Psoas muscle (tissue), 8 donors: ENCODE results near the gene TMEM131L. TPM values are rescaled to one million over a fixed set of nuclear protein-coding genes. Genes with fewer than 3 reads are reported as not detected.
A peak's percentile ranks its signal among the peaks of the same experiment; 100 is the strongest.

Source experiments
- ATAC-seq, 4 donors: fragments of 200-7000 bp; cut with Tn5 transposase; one replicate each; pipeline ENCODE4 v1.9.1; 2020; ENCODE audit warnings: moderate library complexity in 3 of 4, mild to moderate bottlenecking in 2 of 4
- DNase-seq, 2 donors: peaks; one replicate each; pipeline ENCODE4 v3.0.0-alpha.2; 2020
- H3K27ac ChIP-seq: fragments of 200-600 bp; one replicate; pipeline ENCODE4 v1.8.0; 2022
- H3K27me3 ChIP-seq, 3 donors: fragments of 200-600 bp in 1 of 3; one replicate each; pipeline versions ENCODE4 v1.6.1 to v1.8.0; 2013 to 2022; ENCODE audit warnings: low read length in 2 of 3, mild to moderate bottlenecking in 2 of 3, moderate library complexity in 1 of 3; ENCODE audit not compliant: insufficient read depth in 3 of 3
- H3K36me3 ChIP-seq, 2 donors: fragments of 200-600 bp in 1 of 2; one replicate each; pipeline versions ENCODE4 v1.6.1 to v1.8.0; 2013 to 2022; ENCODE audit warnings: low read depth in 1 of 2, mild to moderate bottlenecking in 1 of 2, moderate library complexity in 1 of 2; ENCODE audit not compliant: insufficient read depth in 1 of 2
- H3K4me1 ChIP-seq: fragments of 200-600 bp; one replicate; pipeline ENCODE4 v1.8.0; 2022
- H3K4me3 ChIP-seq: fragments of 200-600 bp; one replicate; pipeline ENCODE4 v1.8.0; 2022; ENCODE audit warnings: mild to moderate bottlenecking
- H3K9me3 ChIP-seq: fragments of 200-600 bp; one replicate; pipeline ENCODE4 v1.8.0; 2022
- WGBS, 3 donors: extraction: QIAGEN DNeasy Blood & Tissue Kit; methylation state at CpG; one replicate each; pipeline versions ENCODE4 v1.1.6 to v1.1.7; 2013; 5-methylcytosine and 5-hydroxymethylcytosine counted together
- intact Hi-C, 2 donors: fragments of 100-400 bp; cut with DNase I; formaldehyde crosslinking; loops; one replicate each; pipeline versions ENCODE4 v1.11.0 to v1.14.2; 2022
- polyA plus RNA-seq, 3 donors: library from polyadenylated mRNA; stranded (reverse); fragments of 200-250 nt; gene quantifications; one replicate each; pipeline ENCODE4 v1.2.3, GENCODE V29; 2013
- total RNA-seq, 4 donors: library from RNA; stranded (reverse); fragmentation: NEBNext Ultra II Directional in 2 of 4; extraction: Animal tissue kit (Norgen Biotek cat#: 25700) in 2 of 4; gene quantifications; one replicate each; pipeline versions ENCODE4 v1.2.1 to v1.2.4, GENCODE V29; 2021 to 2023
- TF ChIP-seq, protein P1 (sequence below): fragments of 200-600 bp; IDR thresholded peaks from one replicate; pipeline ENCODE4 v1.8.0; 2022; ENCODE audit warnings: antibody characterized with exemption
- donor health status: healthy with polysubstance abuse.
- donor health status: DM: no; HTN: no; CAD: no; lungs with moderate emphysema.
- donor health status: Bipolar disorder and iron deficiency.
- donor health status: healthy.
- donor health status: DM: yes; HTN: yes; CAD: no.
- donor health status: DM: no; HTN: no; CAD: no.
- donor health status: DM: no; HTN: no; CAD: no.
- donor health status: DM: yes; HTN: yes; CAD: no.

The TMEM131L gene
- total and polyA plus RNA-seq, 7 donors, result 2.1 to 21.2 (median 6.9) TPM

DNA sequence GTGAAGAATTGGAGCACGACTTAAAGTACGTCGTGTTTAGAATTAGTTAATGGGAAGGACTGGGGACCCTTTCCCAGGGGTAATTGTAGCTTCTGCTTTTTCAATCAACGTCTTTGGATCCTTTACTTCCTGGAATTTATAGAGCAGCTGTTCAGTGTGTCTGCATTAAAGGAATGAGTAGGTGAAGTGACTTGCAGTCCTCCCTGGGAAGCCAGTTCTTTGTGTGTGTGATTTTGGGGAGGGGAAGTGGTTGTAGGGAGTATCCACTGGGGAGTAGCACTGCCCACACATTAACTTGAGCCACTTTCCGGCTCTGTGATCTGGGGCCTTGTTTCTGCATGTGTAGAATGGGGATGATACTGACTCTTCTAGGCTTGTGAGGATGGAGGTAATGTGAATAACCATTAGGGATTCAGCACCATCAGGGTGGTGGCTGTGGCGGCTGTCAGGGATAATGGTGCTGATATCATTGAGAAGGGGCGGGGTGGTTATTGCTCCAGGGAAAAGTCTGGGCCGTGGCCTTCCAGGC, 54.7 kb downstream of the TMEM131L start:
- H3K4me1 ChIP-seq, result peaks cover 78% of the 10 kb centered on the region
- no peak overlapping the region for H3K4me3 ChIP-seq
- no peaks in the 10 kb centered on the region for H3K27me3 ChIP-seq
- ATAC-seq (peak in 2 of 4 donors; percentile 3 to 25), DNase-seq (no peak)
- no peaks in the 10 kb centered on the region for H3K9me3 ChIP-seq
- 48 to 57% (median 51%) methylated on average over 8 of the region's 8 CpGs for WGBS, 3 donors
- H3K27ac ChIP-seq, result peak overlapping the region; percentile 69
- H3K36me3 ChIP-seq, result no peaks in the 10 kb centered on the region
- TF ChIP-seq, protein P1, sequence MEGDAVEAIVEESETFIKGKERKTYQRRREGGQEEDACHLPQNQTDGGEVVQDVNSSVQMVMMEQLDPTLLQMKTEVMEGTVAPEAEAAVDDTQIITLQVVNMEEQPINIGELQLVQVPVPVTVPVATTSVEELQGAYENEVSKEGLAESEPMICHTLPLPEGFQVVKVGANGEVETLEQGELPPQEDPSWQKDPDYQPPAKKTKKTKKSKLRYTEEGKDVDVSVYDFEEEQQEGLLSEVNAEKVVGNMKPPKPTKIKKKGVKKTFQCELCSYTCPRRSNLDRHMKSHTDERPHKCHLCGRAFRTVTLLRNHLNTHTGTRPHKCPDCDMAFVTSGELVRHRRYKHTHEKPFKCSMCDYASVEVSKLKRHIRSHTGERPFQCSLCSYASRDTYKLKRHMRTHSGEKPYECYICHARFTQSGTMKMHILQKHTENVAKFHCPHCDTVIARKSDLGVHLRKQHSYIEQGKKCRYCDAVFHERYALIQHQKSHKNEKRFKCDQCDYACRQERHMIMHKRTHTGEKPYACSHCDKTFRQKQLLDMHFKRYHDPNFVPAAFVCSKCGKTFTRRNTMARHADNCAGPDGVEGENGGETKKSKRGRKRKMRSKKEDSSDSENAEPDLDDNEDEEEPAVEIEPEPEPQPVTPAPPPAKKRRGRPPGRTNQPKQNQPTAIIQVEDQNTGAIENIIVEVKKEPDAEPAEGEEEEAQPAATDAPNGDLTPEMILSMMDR, result no peak
- intact Hi-C loops, result no loop called here

DNA sequence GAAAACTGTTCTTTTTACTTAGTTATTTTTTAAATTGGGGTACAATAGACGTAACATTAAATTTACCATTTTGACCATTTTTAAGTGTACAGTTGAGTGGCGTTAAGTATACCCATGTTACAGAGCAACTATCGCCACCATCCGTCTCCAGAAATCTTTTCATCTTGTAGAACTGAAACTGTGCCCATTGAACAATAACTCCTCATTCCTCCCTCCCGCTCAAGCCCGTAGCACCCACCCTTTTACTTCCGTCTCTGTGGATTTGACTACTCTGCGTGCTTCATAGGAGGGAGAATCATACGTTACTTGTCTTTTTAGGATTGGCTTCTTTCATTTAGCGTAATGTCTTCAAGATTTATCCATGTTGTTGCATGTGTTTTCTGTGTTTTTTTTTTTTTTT, 55.3 kb downstream of the TMEM131L start:
- H3K27me3 ChIP-seq, result no peaks in the 10 kb centered on the region
- no peaks in the 10 kb centered on the region for H3K9me3 ChIP-seq
- intact Hi-C loops, result no loop called here
- WGBS, 3 donors, result 94 to 97% (median 94%) methylated on average over 10 of the region's 10 CpGs
- no peak overlapping the region for H3K4me3 ChIP-seq
- H3K36me3 ChIP-seq, result no peaks in the 10 kb centered on the region
- no peak for DNase-seq
- no peak for ATAC-seq
- H3K27ac ChIP-seq, result peak overlapping the region; percentile 62
- TF ChIP-seq, protein P1, result no peak
- peaks cover 78% of the 10 kb centered on the region for H3K4me1 ChIP-seq

DNA sequence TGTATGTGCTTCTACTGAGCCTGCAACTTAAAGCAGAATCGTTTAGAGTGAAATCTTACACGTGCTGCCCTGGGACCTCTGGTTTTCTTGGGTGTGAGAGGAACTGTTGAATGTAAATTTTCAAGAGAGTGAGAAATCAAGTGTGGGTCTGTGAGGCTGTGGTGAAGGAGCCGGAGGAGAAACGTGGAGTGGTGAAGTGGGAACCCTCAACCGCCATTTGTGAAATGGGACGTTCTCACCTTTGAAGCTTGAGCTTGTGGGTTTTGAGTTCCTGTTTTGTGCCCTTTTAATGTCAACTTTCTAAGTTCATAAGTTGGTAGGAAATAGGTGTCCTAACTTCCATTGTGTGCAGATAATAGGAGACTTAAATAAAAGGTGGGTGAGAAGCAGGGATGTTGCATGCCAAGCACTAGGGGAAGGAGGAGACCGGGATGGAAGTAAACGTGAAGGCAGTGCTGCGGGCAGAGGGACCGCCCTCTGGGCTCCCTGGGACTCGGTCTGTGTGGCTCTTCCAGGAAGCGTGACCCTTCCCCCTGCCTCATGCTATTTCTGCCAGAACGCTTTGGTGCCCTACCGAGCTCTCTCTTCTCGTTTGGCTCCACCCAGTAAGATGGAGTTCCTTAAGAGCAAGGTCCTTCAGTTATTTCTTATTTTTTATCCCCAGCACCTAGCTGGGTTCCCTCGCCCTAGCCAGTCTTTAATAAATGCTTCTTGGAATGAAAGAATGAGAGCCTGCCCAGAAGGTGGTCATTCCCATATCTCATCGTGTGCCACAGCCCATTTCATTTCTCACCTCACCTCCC, 56.0 kb downstream of the TMEM131L start:
- ATAC-seq (no peak), DNase-seq (no peak)
- TF ChIP-seq, protein P1, result no peak
- intact Hi-C loops, result no loop called here
- Histone ChIP-seq H3K27me3 (no peaks in the 10 kb centered on the region), H3K4me1 (peaks cover 78% of the 10 kb centered on the region), H3K9me3 (no peaks in the 10 kb centered on the region), H3K36me3 (no peaks in the 10 kb centered on the region), H3K4me3 (no peak overlapping the region), H3K27ac (peak overlapping the region; percentile 62)
- WGBS, 3 donors, result 83 to 91% (median 84%) methylated on average over 17 of the region's 17 CpGs

DNA sequence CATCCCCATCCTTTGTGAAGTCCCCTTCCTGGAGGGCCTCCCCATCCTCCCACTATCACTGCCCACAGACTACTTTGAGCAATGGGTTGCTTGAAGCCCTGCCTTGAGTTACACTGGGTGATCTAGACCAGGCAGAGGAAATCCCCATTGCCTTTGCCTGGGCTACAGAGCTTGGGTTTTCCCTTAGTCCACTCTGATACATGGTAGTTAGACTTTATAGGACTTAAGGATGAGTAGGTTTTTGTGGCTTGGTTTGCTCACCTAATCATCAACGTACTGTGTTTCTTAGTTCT, 56.6 kb downstream of the TMEM131L start:
- Histone ChIP-seq H3K9me3 (no peaks in the 10 kb centered on the region), H3K27me3 (no peaks in the 10 kb centered on the region), H3K4me3 (no peak overlapping the region), H3K36me3 (no peaks in the 10 kb centered on the region), H3K4me1 (peaks cover 73% of the 10 kb centered on the region), H3K27ac (peak overlapping the region; percentile 62)
- WGBS, 3 donors, result 82 to 95% (median 92%) methylated on average over 1 of the region's 1 CpG
- DNase-seq, result no peak
- intact Hi-C loops, result no loop called here
- no peak for ATAC-seq
- TF ChIP-seq, protein P1, result no peak
